Activated naive CD8-positive, alpha-beta T cell treated with anti-CD3 and anti-CD28 coated beads, Interleukin-2, amount 50 U/mL, for 24 hours (primary cell): Measurements from ENCODE around the gene KIF18B.

Experiments used
- ATAC-seq: fragments of 150-1000 bp; cut with Tn5 transposase; one replicate; pipeline ENCODE4 v1.10.0; 2021
- DNase-seq: peaks from one replicate; pipeline ENCODE4 v3.0.0; 2021
- H3K27ac Mint-ChIP-seq: one replicate; pipeline ENCODE4 v1.8.0; 2021; ENCODE audit warnings: mild to moderate bottlenecking, mixed read lengths
- H3K27me3 Mint-ChIP-seq: one replicate; pipeline ENCODE4 v1.8.0; 2021; ENCODE audit warnings: mixed read lengths
- H3K36me3 Mint-ChIP-seq: one replicate; pipeline ENCODE4 v1.8.0; 2021; ENCODE audit warnings: low read depth, mixed read lengths
- H3K4me1 Mint-ChIP-seq: one replicate; pipeline ENCODE4 v1.8.0; 2021; ENCODE audit warnings: mixed read lengths
- H3K4me3 Mint-ChIP-seq: one replicate; pipeline ENCODE4 v1.8.0; 2021; ENCODE audit warnings: mild to moderate bottlenecking, moderate library complexity, mixed read lengths
- H3K9me3 Mint-ChIP-seq: one replicate; pipeline ENCODE4 v1.8.0; 2021; ENCODE audit warnings: mixed read lengths

KIF18B gene

GRCh38 chr17:44902135-44902760, 45.3 kb downstream of the KIF18B start:
- DNase-seq (no peak), ATAC-seq (no peak)
- Mint-ChIP-seq H3K27ac (no peak overlapping the region), H3K36me3 (peaks cover 6% of the 10 kb centered on the region), H3K27me3 (no peaks in the 10 kb centered on the region), H3K4me3 (no peak overlapping the region), H3K9me3 (no peaks in the 10 kb centered on the region), H3K4me1 (peaks cover 24% of the 10 kb centered on the region)

DNA sequence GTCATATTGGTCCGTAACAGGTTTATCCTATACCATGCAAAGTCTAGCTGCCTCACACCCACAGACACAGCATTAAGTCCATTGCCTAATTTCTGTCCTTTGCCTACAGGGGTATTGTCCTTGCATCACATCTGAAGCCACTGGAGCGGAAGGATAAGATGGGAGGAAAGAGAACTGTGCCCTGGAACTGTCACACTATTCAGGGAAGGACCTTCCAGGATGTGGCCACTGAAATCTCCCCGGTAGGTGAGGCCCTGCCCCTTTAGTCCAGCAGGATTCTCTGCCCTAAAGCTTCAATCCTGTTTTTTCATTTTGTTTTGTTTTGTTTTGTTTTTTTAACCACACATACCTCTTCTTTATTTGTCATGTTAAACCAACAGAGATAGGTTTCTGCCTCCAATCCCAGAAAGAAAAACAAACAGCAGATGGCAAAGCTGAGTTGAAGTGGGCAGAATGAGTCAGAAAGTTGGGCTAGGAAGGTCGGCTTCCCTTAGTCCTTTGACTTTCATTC, 46.1 kb downstream of the KIF18B start:
- no peaks in the 10 kb centered on the region for H3K27me3 Mint-ChIP-seq
- no peaks in the 10 kb centered on the region for H3K9me3 Mint-ChIP-seq
- ATAC-seq (no peak), DNase-seq (no peak)
- H3K27ac Mint-ChIP-seq, result no peak overlapping the region
- H3K4me1 Mint-ChIP-seq, result peaks cover 27% of the 10 kb centered on the region
- peaks cover 7% of the 10 kb centered on the region for H3K36me3 Mint-ChIP-seq
- no peak overlapping the region for H3K4me3 Mint-ChIP-seq

DNA sequence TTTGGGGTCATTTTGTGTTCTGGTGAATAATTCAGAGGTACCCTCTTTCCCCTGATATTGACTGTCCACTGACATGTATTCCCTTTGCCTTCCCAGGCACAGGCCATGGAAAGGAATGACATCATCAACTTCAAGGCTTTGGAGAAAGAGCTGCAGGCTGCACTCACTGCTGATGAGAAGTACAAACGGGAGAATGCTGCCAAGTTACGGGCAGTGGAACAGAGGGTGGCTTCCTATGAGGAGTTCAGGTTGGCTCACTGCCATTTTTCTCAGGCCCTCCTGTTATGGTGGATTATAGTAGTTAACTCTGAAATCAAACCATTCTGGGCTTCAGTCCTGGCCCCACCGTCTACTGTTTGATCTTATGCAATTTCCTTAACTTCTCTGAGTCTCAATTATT, 46.7 kb downstream of the KIF18B start:
- Mint-ChIP-seq H3K27ac (no peak overlapping the region), H3K9me3 (no peaks in the 10 kb centered on the region), H3K4me3 (no peak overlapping the region), H3K4me1 (peaks cover 29% of the 10 kb centered on the region), H3K27me3 (no peaks in the 10 kb centered on the region), H3K36me3 (peaks cover 11% of the 10 kb centered on the region)
- DNase-seq (no peak), ATAC-seq (no peak)

- Mint-ChIP-seq H3K27me3 (no peaks in the 10 kb centered on the region), H3K27ac (peak within 1 kb of the TSS; percentile 100), H3K4me1 (peaks cover 37% of the 10 kb centered on the region), H3K4me3 (peak within 1 kb of the TSS; percentile 90), H3K36me3 (peaks cover 19% of the 10 kb centered on the region), H3K9me3 (no peaks in the 10 kb centered on the region)
- ATAC-seq, result peak; percentile 88
- peak; percentile 94 for DNase-seq
Measured at GRCh38 chr17:44899074-44899782, 48.3 kb downstream of the KIF18B start, which contains the start of gene EFTUD2. TSS of gene EFTUD2 (minus strand) at chr17:44899445. CDS start at chr17:44894521, 4,924 bp downstream.

DNA sequence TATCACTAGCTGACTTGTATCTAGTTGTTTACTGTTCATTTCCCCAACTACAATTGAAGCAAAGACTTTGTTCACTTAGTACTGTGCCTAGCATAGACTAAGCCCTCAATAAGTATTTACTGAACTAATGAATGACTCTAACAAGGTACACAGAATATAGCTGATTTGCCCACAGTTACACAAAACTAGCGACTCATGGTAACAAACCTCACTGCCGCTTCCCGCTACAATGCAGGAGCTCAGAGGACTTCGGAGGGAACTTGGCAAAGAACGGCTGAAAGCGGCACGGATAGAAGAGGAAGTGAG, 48.9 kb downstream of the KIF18B start:
- ATAC-seq (no peak), DNase-seq (no peak)
- peak overlapping the region; percentile 90 for H3K4me3 Mint-ChIP-seq
- H3K9me3 Mint-ChIP-seq, result no peaks in the 10 kb centered on the region
- peaks cover 37% of the 10 kb centered on the region for H3K4me1 Mint-ChIP-seq
- H3K36me3 Mint-ChIP-seq, result peaks cover 19% of the 10 kb centered on the region
- peak overlapping the region; percentile 100 for H3K27ac Mint-ChIP-seq
- H3K27me3 Mint-ChIP-seq, result no peaks in the 10 kb centered on the region

GRCh38 chr17:44894642-44895041, 52.9 kb downstream of the KIF18B start:
- no peak for ATAC-seq
- Mint-ChIP-seq H3K36me3 (peaks cover 29% of the 10 kb centered on the region), H3K9me3 (no peaks in the 10 kb centered on the region), H3K27me3 (no peaks in the 10 kb centered on the region), H3K27ac (no peak overlapping the region), H3K4me1 (peaks cover 34% of the 10 kb centered on the region), H3K4me3 (no peak overlapping the region)
- DNase-seq, result no peak

- Mint-ChIP-seq H3K9me3 (no peaks in the 10 kb centered on the region), H3K4me1 (peaks cover 20% of the 10 kb centered on the region), H3K36me3 (peaks cover 24% of the 10 kb centered on the region), H3K27me3 (no peaks in the 10 kb centered on the region), H3K4me3 (no peak overlapping the region), H3K27ac (no peak overlapping the region)
- ATAC-seq (no peak), DNase-seq (no peak)
Measured at GRCh38 chr17:44892250-44892649, 55.3 kb downstream of the KIF18B start.

DNA sequence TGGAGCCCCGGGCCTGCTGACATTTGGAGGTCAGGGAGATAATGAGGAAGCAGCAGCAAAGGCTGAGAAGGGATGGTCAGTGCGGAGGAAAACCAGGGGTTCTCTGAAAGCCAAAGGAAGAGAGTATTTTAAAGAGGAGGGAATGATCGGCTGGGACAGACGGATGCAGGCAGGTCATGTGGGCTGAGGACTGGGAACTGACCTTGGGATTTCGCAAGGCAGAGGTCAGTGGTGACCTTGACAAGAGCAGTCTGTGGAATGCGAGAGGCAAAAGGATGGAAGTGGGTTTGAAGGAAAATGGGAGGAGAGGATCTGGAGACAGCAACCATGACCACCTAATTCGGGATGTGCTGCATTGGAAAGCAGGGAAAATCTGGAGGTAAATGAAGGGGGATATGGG, 58.6 kb downstream of the KIF18B start:
- Mint-ChIP-seq H3K4me1 (peaks cover 10% of the 10 kb centered on the region), H3K27me3 (no peaks in the 10 kb centered on the region), H3K4me3 (no peak overlapping the region), H3K36me3 (peaks cover 29% of the 10 kb centered on the region), H3K9me3 (no peaks in the 10 kb centered on the region), H3K27ac (no peak overlapping the region)
- ATAC-seq (no peak), DNase-seq (no peak)

DNA sequence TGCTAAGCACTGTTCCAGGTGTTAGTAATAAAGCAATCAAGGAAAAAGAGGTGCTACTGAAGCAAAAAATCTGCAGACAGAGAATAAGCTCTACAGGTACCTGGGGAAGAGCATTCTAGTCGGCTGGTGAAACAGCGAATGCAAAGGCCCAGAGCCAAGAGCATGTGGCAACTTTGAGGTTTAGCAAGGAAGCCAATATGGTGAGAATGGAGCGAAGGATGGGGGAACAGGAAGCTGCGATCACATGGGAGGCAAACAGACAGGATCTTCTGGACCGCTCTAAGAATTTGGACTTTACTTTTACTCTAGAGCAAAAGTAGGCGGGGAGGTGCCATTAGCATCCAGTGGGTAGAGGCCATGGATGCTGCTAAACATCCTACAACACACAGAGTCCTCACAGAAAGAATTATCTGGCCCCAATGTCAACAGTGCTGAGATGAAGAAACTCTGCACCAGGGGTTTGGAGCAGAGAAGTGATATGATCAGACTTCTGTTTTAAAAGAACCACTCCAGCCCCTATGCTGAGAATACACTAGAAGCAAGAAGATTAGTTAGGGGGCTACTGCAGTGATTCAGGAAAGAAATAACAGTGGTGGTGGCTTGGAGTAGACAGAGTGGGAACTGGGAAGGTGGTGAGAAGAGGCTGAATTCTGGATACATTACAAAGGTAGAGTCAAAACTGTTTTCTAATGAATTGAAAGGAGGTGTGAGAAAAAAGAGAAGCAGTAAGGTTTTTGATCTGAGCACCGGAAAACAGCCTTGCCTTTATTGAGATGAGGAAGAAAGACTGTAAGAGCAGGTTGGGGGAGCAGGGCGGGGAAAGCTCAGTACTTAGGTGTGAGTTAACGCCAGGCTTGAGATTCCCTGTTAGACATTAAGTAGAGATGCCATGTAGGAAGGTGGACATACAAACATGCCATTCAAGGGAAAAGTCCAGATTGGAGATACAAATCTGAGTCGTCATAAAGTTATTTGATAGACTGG, 59.3 kb downstream of the KIF18B start:
- DNase-seq (no peak), ATAC-seq (no peak)
- Mint-ChIP-seq H3K27ac (no peak overlapping the region), H3K4me1 (peaks cover 8% of the 10 kb centered on the region), H3K9me3 (no peaks in the 10 kb centered on the region), H3K4me3 (no peak overlapping the region), H3K27me3 (no peaks in the 10 kb centered on the region), H3K36me3 (peaks cover 32% of the 10 kb centered on the region)

- Mint-ChIP-seq H3K4me1 (peaks cover 8% of the 10 kb centered on the region), H3K9me3 (no peaks in the 10 kb centered on the region), H3K4me3 (no peak overlapping the region), H3K27ac (no peak overlapping the region), H3K27me3 (no peaks in the 10 kb centered on the region), H3K36me3 (peaks cover 42% of the 10 kb centered on the region)
- DNase-seq (no peak), ATAC-seq (no peak)
Measured at GRCh38 chr17:44887016-44887415, 60.6 kb downstream of the KIF18B start.

DNA sequence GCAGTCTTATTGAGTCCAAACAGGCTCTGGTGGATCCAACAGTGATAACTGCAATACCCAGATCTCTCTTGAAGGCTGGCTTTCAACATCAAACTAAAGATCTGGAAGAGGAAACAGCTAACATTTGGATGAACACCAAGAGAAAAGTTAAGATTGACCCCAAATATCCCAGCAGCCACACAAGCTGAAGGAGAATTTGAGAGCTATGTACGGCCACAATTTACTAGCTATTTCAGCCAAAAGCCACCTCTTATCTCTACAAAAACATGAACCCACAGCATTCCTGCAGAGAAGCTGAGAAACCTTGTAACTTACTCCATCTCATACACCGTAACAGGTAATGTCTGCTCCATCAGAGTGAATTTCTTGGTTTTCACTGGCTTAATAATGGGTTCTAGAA, 62.6 kb downstream of the KIF18B start:
- Mint-ChIP-seq H3K4me3 (no peak overlapping the region), H3K36me3 (peaks cover 48% of the 10 kb centered on the region), H3K4me1 (peaks cover 3% of the 10 kb centered on the region), H3K9me3 (no peaks in the 10 kb centered on the region), H3K27ac (no peak overlapping the region), H3K27me3 (no peaks in the 10 kb centered on the region)
- ATAC-seq (no peak), DNase-seq (no peak)

GRCh38 chr17:44881145-44881544, 66.4 kb downstream of the KIF18B start:
- no peaks in the 10 kb centered on the region for H3K27me3 Mint-ChIP-seq
- H3K27ac Mint-ChIP-seq, result no peak overlapping the region
- no peaks in the 10 kb centered on the region for H3K9me3 Mint-ChIP-seq
- H3K4me1 Mint-ChIP-seq, result no peaks in the 10 kb centered on the region
- ATAC-seq (no peak), DNase-seq (no peak)
- H3K4me3 Mint-ChIP-seq, result no peak overlapping the region
- H3K36me3 Mint-ChIP-seq, result peaks cover 59% of the 10 kb centered on the region

- Mint-ChIP-seq H3K27me3 (no peaks in the 10 kb centered on the region), H3K4me3 (no peak overlapping the region), H3K4me1 (no peaks in the 10 kb centered on the region), H3K36me3 (peaks cover 61% of the 10 kb centered on the region), H3K27ac (no peak overlapping the region), H3K9me3 (no peaks in the 10 kb centered on the region)
- ATAC-seq (no peak), DNase-seq (no peak)
Measured at GRCh38 chr17:44880062-44880461, 67.5 kb downstream of the KIF18B start.

- no peak for DNase-seq
- Mint-ChIP-seq H3K27ac (no peak overlapping the region), H3K4me1 (no peaks in the 10 kb centered on the region), H3K36me3 (peaks cover 55% of the 10 kb centered on the region), H3K9me3 (no peaks in the 10 kb centered on the region), H3K27me3 (no peaks in the 10 kb centered on the region), H3K4me3 (no peak overlapping the region)
- ATAC-seq, result no peak
Measured at GRCh38 chr17:44879376-44879775, 68.2 kb downstream of the KIF18B start.
